GM18909 (cell line): ENCODE measurements around the gene LTBP3.
"Not testable (repeated sequence)": the region's sequence is repeated elsewhere in the genome, so short reads cannot be mapped to it uniquely, and the experiment has no call there.

Source experiments
- ATAC-seq: cut with Tn5 transposase; IDR thresholded peaks from one replicate; pipeline ENCODE4 v1.9.1; 2021; ENCODE audit warnings: mild to moderate bottlenecking; ENCODE audit not compliant: unreplicated experiment, poor library complexity

The LTBP3 gene

GRCh38 chr11:65572356-65573051, 14.3 kb upstream of the LTBP3 start, which contains the start of gene FAM89B:
Gene FAM89B (plus strand): TSS chr11:65572538. CDS start chr11:65572670, 132 bp downstream.
- no peak for ATAC-seq

DNA sequence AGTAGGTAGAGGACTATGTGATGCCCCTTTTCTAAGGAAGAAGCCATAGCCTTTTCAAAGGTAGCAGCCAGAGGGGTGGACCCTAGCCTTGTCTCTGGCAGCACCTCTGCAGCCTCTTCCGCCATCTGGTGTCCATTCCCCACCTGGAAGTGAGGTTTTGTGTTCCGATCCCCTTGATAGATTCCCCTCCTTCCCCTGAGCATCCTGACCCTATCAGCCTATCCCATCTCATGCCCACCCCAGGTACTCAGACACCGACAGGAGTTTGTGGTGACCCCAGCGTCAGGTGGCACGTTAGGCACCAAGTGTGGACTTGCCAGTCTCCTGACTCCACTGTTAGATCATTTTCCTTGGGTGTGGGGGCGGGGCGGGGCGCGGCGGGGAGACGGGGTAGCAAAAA, 13.8 kb upstream of the LTBP3 start:
- ATAC-seq: no peak

DNA sequence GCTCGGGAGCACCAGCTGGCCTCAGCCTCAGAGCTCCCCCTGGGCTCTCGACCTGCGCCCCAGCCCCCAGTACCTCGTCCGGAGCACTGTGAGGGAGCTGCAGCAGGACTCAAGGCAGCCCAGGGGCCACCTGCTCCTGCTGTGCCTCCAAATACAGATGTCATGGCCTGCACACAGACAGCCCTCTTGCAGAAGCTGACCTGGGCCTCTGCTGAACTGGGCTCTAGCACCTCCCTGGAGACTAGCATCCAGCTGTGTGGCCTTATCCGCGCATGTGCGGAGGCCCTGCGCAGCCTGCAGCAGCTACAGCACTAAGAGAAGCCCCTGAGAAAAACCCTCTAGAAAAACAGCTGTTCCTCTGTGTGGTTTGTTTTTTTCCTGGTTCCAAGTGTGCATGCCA, 13.3 kb upstream of the LTBP3 start:
- no peak for ATAC-seq

DNA sequence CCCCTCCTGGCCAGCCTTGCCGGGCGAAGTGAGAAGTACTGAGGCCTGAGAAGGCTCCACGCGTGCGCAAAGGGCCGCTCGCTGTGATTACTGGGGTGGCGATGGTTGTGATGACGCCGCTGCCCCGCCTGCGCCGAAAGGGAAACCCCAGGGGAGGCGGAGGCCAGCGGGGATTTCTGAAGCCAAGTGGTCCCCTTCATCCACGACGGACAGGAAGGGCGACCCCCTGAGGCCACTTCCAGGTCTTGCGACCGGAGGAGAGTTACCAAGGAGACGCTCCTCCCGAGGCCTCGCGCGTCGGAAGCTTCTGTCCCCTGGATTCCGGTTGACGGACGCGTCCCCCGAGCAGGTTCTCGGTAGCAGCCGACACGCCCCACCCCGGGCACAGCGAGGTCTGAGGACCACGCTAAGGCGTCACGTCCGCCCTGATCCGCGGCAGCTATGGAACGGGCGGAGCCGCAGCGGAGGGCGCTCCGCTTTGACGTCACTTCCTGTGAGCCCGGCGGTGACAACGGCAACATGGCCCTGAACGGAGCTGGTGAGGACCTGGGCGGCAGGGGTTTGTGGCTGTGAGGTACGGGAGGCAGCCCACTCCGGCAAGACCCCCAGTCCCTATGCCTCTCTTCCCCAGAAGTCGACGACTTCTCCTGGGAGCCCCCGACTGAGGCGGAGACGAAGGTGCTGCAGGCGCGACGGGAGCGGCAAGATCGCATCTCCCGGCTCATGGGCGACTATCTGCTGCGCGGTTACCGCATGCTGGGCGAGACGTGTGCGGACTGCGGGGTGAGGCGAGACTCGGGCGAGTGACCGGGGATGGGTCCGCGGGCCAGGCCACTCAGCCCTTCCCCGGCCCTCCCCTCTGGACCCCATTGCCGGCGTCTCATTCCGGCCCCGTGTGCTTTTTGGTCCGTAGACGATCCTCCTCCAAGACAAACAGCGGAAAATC, 12.1 kb upstream of the LTBP3 start, which contains the start of gene ZNRD2:
Gene ZNRD2, plus strand, starts transcription at position 505 of the 946 bp plus-strand sequence. Its CDS starts 15 bp downstream, at position 520.
- peak; percentile 67 for ATAC-seq

GRCh38 chr11:65569164-65569972, 11.2 kb upstream of the LTBP3 start:
- peak; percentile 2 for ATAC-seq

DNA sequence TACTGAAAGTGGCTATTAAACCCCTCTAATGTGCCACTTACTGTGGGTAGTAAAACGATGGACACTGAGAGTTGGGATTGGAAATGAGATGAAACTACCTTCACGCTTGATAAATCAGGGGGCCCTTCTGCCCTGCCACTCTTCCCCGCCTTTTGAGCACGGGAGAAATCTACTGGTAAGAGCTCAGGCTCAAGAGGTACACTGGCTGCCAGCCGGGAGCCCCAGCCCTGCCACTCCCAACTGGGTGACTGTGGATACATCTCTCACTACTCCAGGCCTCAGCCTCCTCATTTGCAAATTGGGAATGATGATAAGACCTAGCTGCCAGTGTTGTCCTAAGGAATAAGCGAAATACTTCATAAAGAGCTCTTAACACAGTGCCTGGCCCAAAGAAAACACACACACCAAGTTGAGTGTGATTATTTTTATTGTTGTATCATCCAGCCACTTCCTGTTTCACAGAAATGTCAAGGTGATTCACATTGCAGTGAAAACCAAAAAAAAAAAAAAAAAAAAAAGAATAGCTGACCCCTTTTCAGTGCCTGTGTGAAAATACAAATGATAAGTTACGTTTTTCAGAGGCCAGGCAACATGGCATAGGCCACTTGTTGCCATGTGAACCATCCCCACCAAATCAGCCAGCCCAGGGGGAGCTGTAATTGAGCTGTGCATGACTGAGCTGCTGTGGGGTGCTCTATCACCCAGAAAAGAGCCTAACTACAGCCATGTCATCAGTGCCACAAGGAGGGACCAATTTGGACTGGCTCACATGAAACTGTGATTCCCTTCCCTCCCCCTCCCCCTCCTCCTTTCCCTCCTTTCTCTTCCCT, 7.7 kb upstream of the LTBP3 start:
- no peak for ATAC-seq

DNA sequence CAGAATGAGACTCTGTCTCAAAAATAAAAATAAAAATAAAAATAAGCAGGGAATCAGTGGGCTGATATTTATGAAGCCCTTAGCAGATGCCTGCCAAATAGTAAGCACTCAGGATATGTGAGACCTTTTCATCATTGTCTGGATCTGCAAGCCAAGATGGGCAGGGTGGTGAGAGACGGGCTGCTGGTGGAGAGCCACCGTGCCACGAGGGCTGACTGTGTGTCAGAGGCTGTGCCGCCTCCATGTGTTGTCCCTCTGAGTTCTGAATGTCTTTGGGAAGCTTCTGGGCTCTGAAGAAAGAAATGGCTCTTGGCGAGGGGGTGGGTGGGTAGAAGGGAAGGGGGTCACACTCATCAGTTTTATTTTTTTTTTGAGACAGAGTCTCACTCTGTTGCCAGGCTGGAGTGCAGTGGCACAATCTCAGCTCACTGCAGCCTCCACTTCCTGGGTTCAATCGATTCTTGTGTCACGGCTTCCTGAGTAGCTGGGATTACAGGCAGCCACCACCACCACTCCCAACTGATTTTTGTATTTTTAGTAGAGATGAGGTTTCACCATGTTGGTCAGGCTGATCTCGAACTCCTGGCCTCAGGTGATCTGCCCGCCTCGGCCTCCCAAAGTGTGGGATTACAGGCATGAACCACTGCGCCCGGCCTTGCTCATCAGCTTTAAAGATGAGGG, 6.9 kb upstream of the LTBP3 start:
- ATAC-seq: not testable (repeated sequence)

DNA sequence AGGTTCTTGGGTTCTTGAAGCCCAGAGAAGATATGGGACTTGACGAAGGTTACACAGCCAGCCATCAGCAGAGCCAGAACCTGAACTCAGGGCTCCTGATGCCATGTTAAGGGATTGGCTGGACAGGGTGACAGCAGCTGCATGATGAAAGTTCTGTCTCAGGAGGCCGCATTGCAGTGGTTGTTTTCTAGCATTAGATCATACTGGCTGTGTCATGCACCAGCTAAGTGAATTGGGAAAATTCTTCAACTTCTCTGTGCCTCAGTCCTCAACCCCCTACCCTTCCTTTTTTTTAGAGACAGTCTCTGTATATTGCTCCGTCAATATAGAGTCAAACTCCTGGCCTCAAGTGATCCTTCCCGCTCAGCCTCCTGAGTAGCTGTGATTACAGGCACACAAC, 5.4 kb upstream of the LTBP3 start:
- no peak for ATAC-seq

- ATAC-seq: no peak
These were observed 4.6 kb upstream of the LTBP3 start for GRCh38 chr11:65562788-65563187.

DNA sequence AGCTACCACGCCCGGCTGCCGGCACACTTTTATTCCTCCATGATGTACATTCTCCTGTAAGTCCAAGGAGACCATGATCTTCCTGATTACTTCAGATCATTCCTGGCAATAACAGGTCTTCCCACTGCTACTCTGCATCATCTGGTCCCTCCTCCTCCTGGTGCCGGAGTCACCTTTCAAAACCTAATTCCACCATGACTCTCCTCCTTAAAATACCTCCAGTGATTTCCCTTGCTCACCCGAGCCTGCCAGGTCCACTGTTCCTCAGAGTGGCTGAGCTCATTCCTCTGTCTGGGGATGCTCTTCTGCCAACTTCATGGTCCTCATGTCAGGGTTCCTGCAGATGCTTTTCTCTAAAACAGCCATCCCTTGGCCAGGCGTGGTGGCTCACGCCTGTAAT, 3.9 kb upstream of the LTBP3 start:
- no peak for ATAC-seq

- ATAC-seq: no peak
These were observed 2.6 kb upstream of the LTBP3 start for GRCh38 chr11:65560555-65561418.

DNA sequence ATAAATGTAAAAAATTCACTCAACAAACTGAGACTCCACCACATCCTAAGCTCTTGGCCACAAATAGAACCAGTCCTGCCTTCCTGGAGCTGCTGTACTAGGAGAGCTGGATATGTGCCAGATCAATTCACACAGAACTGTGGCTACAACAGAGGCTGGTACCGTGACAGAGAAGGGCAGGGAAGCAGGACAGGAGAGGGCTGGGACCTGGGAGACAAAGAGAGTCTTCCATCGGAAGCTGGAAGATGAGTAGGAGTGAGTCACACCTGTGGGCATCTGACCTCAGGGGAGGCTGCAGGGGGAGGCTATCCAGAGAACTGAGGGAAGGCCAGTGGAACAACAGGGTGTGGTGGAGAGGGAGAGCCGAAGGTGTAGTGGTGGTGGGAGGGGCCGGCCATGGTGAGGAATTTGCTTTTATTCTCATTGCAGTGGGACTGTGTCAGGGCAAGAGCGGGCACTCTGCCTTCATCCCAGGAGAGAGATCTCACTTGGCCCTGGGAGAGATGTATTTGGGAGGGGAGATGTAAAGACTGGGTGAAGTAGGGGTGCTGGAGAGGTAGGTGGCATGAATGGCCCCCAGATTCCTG, 1.9 kb upstream of the LTBP3 start:
- ATAC-seq: no peak

GRCh38 chr11:65559535-65559934, 1.4 kb upstream of the LTBP3 start:
- no peak for ATAC-seq

GRCh38 chr11:65558930-65559509, 861 bp upstream of the LTBP3 start:
- no peak for ATAC-seq

- no peak for ATAC-seq
These were observed 718 bp downstream of the LTBP3 start for GRCh38 chr11:65557280-65558001.

GRCh38 chr11:65556470-65557279, 1.5 kb downstream of the LTBP3 start:
- no peak for ATAC-seq
